ENCODE data around the gene SPAG16.

DNA sequence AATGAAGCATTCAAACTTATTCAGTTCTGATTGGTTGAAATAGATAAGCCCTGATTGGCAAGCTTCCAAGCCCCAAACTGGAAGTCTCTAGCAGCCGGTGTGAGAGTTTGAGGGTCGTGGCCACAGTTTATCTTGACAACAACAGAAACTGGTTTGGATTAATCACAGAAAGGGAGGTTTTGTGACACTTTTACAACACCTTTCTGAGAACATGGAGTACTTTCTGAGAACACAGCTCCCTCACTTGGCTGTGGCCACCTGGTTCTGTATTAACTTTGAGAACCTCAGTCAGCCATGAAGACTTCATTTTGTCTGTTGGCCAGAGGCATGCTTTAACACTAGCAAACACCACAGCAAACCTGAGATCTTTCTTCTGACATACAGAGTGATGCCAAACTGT lies 845.9 kb downstream of the SPAG16 start:
- no peak for TF ChIP-seq POLR2A (IDR thresholded peaks at IDR 0.05)
- TF ChIP-seq, protein P1, sequence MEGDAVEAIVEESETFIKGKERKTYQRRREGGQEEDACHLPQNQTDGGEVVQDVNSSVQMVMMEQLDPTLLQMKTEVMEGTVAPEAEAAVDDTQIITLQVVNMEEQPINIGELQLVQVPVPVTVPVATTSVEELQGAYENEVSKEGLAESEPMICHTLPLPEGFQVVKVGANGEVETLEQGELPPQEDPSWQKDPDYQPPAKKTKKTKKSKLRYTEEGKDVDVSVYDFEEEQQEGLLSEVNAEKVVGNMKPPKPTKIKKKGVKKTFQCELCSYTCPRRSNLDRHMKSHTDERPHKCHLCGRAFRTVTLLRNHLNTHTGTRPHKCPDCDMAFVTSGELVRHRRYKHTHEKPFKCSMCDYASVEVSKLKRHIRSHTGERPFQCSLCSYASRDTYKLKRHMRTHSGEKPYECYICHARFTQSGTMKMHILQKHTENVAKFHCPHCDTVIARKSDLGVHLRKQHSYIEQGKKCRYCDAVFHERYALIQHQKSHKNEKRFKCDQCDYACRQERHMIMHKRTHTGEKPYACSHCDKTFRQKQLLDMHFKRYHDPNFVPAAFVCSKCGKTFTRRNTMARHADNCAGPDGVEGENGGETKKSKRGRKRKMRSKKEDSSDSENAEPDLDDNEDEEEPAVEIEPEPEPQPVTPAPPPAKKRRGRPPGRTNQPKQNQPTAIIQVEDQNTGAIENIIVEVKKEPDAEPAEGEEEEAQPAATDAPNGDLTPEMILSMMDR (IDR thresholded peaks at IDR 0.05), result no peak

Data from testis (tissue), 2 donors.